ENCODE measurements around the gene MEIS1. TPM values are rescaled to one million over a fixed set of nuclear protein-coding genes. Genes with fewer than 3 reads are reported as not detected.

Gene MEIS1
- total and polyA plus RNA-seq, 2 of the 8 experiments (the other 6 are each of a cell fraction or from before 2014, with no cell fraction given): 0.17 to 1.2 TPM

GRCh38 chr2:66543257-66543767 is 108.4 kb downstream of the MEIS1 start:
- Histone ChIP-seq H3K36me3 (ENCODE audit: control insufficient read depth in 2 of 4, insufficient read depth in 4 of 4, low read length in 3 of 4) (no peaks in the 10 kb centered on the region), H3K56ac (replicated peaks; ENCODE audit: insufficient read length, low read depth, low read length) (no peak overlapping the region), H3K18ac (ENCODE audit: extremely low read depth, low read length) (no peak overlapping the region), H2BK20ac (ENCODE audit: low read length) (no peak overlapping the region), H4K91ac (replicated peaks; ENCODE audit: insufficient read length, low read length) (no peak overlapping the region), H3K27me3 (replicated peaks in 1 of 4; ENCODE audit: control insufficient read depth in 3 of 4, extremely low read depth in 1 of 4, insufficient read depth in 3 of 4, low read length in 3 of 4) (no peaks in the 10 kb centered on the region), H2BK15ac (ENCODE audit: low read length) (no peak overlapping the region), H3K4ac (replicated peaks; ENCODE audit: insufficient read length, low read depth, low read length) (no peak overlapping the region), H3K4me1 (replicated peaks in 1 of 4; ENCODE audit: control insufficient read depth in 3 of 4, insufficient read depth in 4 of 4, low read length in 3 of 4) (peaks cover 0 to 6% (median 1%) of the 10 kb centered on the region in 4 experiments; a peak in 3 of 7 replicates), H2AK5ac (ENCODE audit: low read depth, low read length) (no peak overlapping the region), H3K79me1 (ENCODE audit: low read depth, low read length) (no peaks in the 10 kb centered on the region), H2BK120ac (replicated peaks; ENCODE audit: low read depth, low read length) (no peak overlapping the region), H3K23ac (ENCODE audit: insufficient read length) (no peak overlapping the region), H4K8ac (ENCODE audit: extremely low read depth, insufficient read depth, low read length) (no peak overlapping the region), H3K27ac (ENCODE audit: low read depth, low read length) (no peak overlapping the region), H3K23me2 (ENCODE audit: low read depth, low read length) (no peaks in the 10 kb centered on the region), H3K9ac (replicated peaks in 1 of 4; ENCODE audit: extremely low read depth in 1 of 4, low read depth in 3 of 4, low read length in 3 of 4) (no peak overlapping the region), H3K9me3 (ENCODE audit: insufficient read depth in 2 of 2, low read depth in 1 of 2, low read length in 1 of 2) (no peaks in the 10 kb centered on the region), H3K79me2 (ENCODE audit: control insufficient read depth in 1 of 2, insufficient read depth in 2 of 2, low read length in 2 of 2) (no peaks in the 10 kb centered on the region), H2BK5ac (ENCODE audit: low read depth, low read length) (no peak overlapping the region), H4K20me1 (replicated peaks in 1 of 2; ENCODE audit: control insufficient read depth in 1 of 2, insufficient read depth in 2 of 2, low read length in 2 of 2) (no peaks in the 10 kb centered on the region), H3K4me2 (ENCODE audit: insufficient read depth in 1 of 2, low read depth in 2 of 2, low read length in 2 of 2) (no peak overlapping the region; a peak in 1 of 4 replicates), H2AFZ (ENCODE audit: low read length) (no peak overlapping the region), H4K5ac (ENCODE audit: insufficient read length, low read depth, low read length) (no peak overlapping the region), H3K4me3 (ENCODE audit: extremely low read depth in 1 of 4, insufficient read depth in 2 of 4, low read depth in 3 of 4, low read length in 4 of 4) (no peak overlapping the region), H3K14ac (ENCODE audit: insufficient read length) (no peak overlapping the region), H2BK12ac (ENCODE audit: low read depth, low read length) (no peak overlapping the region)
- DNase-seq (ENCODE audit: low read depth in 1 of 2, low spot score in 2 of 2): no peak
- TF ChIP-seq NRF1 (IDR thresholded peaks at IDR 0.05; ENCODE audit: low read depth, low read length) (no peak), CBX8 (IDR thresholded peaks at IDR 0.05; ENCODE audit: borderline replicate concordance, low read depth, low read length) (no peak), CREB1 (IDR thresholded peaks at IDR 0.05) (no peak), ASH2L (IDR thresholded peaks at IDR 0.05; ENCODE audit: low read length) (no peak), SP4 (IDR thresholded peaks at IDR 0.05; ENCODE audit: low read length) (no peak), ATF3 (IDR thresholded peaks at IDR 0.05; ENCODE audit: insufficient read depth, low read depth, low read length) (no peak), SIRT6 (IDR thresholded peaks at IDR 0.05; ENCODE audit: low read length) (no peak), MAX (IDR thresholded peaks at IDR 0.05) (no peak), CTBP2 (IDR thresholded peaks at IDR 0.05; ENCODE audit: borderline replicate concordance, insufficient read depth, insufficient read length, low read length) (no peak)
- CTCF ChIA-PET (ENCODE audit: partially characterized antibody): interaction anchor here (0.6 to 1.9 kb wide), 3 partner anchors 10 to 32 kb away, joined by 3 to 5 read pairs (median 3); no protein-coding TSS in a partner anchor
- FAIRE-seq: no peak
- POLR2A ChIA-PET (ENCODE audit: partially characterized antibody): no interaction called here
- WGBS, 2 experiments (ENCODE audit: extremely low coverage in 1 of 2, insufficient coverage in 1 of 2, insufficient read length in 1 of 2, insufficient replicate concordance in 2 of 2, low coverage in 1 of 2, low lambda C conversion rate in 2 of 2, missing lambda C conversion rate in 1 of 2): 78% methylated on average over 5 of the region's 5 CpGs; no CpG with 5 or more reads in 1 of the 2 experiments

Data from H1 (cell line).